SU-DHL-6 (cell line): Measurements from ENCODE around the gene PRTN3.

Source experiments
- EZH2phosphoT487 ChIP-seq: fragments of 200-600 bp; sonication (generic), shearing (Covaris generic); conservative IDR thresholded peaks from 2 replicates; pipeline ENCODE4 v1.6.1; 2018; ENCODE audit warnings: mild to moderate bottlenecking, antibody characterized with exemption, low read length, moderate library complexity, mixed read lengths
- TF ChIP-seq, protein P1 (sequence below): fragments of 200-600 bp; sonication (generic); IDR thresholded peaks from one replicate; pipeline ENCODE4 v1.5.1; 2017; ENCODE audit warnings: antibody characterized with exemption, mild to moderate bottlenecking, low read length, moderate library complexity; ENCODE audit not compliant: insufficient read depth, poor library complexity, severe bottlenecking

DNA sequence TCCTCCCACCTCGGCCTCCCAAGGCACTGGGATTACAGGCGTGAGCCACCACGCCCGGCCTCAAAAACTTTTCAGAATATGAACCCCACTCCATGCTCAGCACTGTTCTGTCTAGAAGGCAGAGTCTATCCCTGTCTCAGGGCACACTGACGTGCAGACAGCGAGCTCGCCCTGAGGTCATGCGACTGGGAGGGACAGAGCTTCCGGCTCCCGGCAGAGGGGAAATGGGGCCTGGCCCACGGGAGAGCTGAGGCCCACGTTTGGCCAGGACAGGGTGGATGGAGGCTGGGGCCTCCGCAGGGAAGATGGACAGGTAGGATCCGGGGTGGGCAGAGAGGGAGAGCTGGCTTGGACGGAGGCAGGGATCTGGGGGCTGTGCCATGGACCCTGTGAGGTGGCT is 15.9 kb upstream of the PRTN3 start:
- TF ChIP-seq, protein P1, sequence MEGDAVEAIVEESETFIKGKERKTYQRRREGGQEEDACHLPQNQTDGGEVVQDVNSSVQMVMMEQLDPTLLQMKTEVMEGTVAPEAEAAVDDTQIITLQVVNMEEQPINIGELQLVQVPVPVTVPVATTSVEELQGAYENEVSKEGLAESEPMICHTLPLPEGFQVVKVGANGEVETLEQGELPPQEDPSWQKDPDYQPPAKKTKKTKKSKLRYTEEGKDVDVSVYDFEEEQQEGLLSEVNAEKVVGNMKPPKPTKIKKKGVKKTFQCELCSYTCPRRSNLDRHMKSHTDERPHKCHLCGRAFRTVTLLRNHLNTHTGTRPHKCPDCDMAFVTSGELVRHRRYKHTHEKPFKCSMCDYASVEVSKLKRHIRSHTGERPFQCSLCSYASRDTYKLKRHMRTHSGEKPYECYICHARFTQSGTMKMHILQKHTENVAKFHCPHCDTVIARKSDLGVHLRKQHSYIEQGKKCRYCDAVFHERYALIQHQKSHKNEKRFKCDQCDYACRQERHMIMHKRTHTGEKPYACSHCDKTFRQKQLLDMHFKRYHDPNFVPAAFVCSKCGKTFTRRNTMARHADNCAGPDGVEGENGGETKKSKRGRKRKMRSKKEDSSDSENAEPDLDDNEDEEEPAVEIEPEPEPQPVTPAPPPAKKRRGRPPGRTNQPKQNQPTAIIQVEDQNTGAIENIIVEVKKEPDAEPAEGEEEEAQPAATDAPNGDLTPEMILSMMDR = no peak
- TF ChIP-seq EZH2phosphoT487 = no peak
